ENCODE measurements around the gene LANCL1. TPM values are rescaled to one million over a fixed set of nuclear protein-coding genes. Genes with fewer than 3 reads are reported as not detected.

LANCL1 gene
- total and polyA plus RNA-seq, 12 donors = 7.7 to 62.2 (median 37.7) TPM

DNA sequence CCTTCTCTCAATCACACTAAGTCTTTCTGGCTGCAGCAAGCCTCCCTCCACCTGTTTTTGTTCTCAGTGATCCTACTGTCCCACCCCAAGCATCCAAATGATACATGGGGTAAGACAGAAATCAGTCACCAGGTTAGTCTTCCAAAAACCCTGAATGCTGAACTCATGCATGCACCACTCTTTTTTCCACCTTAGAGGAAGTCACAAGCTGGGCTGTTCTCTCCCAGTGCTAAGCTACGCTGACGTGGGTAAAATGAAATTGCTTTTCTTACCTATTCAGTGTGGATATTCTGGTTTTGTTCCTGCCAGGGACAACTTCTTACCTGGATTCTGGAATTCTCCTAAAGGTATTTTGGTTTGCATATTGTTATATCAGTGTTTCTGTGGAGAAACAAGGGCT lies 54.2 kb downstream of the LANCL1 start:
- no peaks in the 10 kb centered on the region for H3K4me1 ChIP-seq (replicated peaks in 1 of 2)
- 54 to 70% (median 66%) methylated on average over 2 of the region's 2 CpGs for WGBS, 4 donors
- no peak for DNase-seq
- no peaks in the 10 kb centered on the region for H3K36me3 ChIP-seq (replicated peaks in 1 of 2)
- intact Hi-C loops (cut with DNase I) = no loop called here
- peaks cover 0 to 11% (median 0%) of the 10 kb centered on the region in 3 donors for H3K9me3 ChIP-seq (replicated peaks in 1 of 3)
- H3K4me3 ChIP-seq = no peak overlapping the region
- no peak overlapping the region for H3K27ac ChIP-seq
- no peaks in the 10 kb centered on the region for H3K27me3 ChIP-seq
- TF ChIP-seq POLR2A (IDR thresholded peaks at IDR 0.05) = no peak
- TF ChIP-seq, protein P1, sequence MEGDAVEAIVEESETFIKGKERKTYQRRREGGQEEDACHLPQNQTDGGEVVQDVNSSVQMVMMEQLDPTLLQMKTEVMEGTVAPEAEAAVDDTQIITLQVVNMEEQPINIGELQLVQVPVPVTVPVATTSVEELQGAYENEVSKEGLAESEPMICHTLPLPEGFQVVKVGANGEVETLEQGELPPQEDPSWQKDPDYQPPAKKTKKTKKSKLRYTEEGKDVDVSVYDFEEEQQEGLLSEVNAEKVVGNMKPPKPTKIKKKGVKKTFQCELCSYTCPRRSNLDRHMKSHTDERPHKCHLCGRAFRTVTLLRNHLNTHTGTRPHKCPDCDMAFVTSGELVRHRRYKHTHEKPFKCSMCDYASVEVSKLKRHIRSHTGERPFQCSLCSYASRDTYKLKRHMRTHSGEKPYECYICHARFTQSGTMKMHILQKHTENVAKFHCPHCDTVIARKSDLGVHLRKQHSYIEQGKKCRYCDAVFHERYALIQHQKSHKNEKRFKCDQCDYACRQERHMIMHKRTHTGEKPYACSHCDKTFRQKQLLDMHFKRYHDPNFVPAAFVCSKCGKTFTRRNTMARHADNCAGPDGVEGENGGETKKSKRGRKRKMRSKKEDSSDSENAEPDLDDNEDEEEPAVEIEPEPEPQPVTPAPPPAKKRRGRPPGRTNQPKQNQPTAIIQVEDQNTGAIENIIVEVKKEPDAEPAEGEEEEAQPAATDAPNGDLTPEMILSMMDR (IDR thresholded peaks at IDR 0.05) = no peak

DNA sequence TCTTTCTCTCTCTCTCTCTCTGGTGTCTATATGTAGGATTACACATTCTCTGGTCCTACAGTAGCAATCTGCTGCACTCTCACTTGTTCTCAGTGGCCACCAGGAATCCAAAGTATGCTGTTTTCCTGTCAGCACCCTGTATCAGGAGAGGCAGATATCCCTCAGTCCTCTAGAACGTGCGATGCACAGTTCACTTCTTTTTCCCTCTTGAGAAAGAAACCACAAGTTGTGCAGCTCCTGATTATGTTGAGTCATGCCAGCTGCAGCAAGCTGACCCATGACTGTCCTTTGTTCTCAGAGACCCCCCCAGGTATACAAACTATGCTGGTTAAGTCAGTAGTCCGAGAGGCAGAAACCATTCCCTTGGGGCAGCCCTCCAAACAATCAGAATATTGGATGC lies 54.6 kb downstream of the LANCL1 start:
- H3K36me3 ChIP-seq (replicated peaks in 1 of 2) = no peaks in the 10 kb centered on the region
- peaks cover 0 to 7% (median 0%) of the 10 kb centered on the region in 3 donors for H3K9me3 ChIP-seq (replicated peaks in 1 of 3)
- intact Hi-C loops (cut with DNase I) = no loop called here
- H3K4me3 ChIP-seq = no peak overlapping the region
- TF ChIP-seq POLR2A (IDR thresholded peaks at IDR 0.05) = no peak
- TF ChIP-seq, protein P1 (IDR thresholded peaks at IDR 0.05) = no peak
- no peak for DNase-seq
- H3K4me1 ChIP-seq (replicated peaks in 1 of 2) = no peaks in the 10 kb centered on the region
- no peaks in the 10 kb centered on the region for H3K27me3 ChIP-seq
- WGBS, 4 donors = 22 to 43% (median 30%) methylated on average over 3 of the region's 3 CpGs
- no peak overlapping the region for H3K27ac ChIP-seq

DNA sequence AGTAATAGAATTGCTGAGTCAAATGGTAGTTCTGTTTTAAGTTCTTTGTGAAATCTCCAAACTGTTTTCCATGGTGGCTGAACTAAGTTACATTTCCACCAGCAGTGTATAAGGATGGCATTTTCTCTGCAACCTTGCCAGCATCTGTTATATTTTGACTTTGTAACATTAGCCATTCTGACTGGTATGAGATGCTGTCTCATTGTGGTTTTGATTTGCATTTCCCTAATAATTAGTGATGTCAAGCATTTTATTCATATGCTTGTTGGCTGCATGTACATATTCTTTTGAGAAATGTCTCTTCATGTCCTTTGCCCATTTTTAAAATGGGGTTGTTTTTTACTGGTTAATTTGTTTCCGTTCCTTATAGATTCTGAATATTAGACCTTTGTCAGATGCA lies 63.9 kb downstream of the LANCL1 start:
- no peak for DNase-seq
- Histone ChIP-seq H3K36me3 (replicated peaks in 1 of 2) (no peaks in the 10 kb centered on the region), H3K4me1 (replicated peaks in 1 of 2) (no peaks in the 10 kb centered on the region), H3K27me3 (no peaks in the 10 kb centered on the region), H3K4me3 (no peak overlapping the region), H3K9me3 (replicated peaks in 1 of 3) (no peaks in the 10 kb centered on the region), H3K27ac (no peak overlapping the region)
- intact Hi-C loops (cut with DNase I) = no loop called here
- TF ChIP-seq, protein P1 (IDR thresholded peaks at IDR 0.05) = no peak
- no peak for TF ChIP-seq POLR2A (IDR thresholded peaks at IDR 0.05)
- 83 to 93% (median 91%) methylated on average over 1 of the region's 1 CpG for WGBS, 4 donors

DNA sequence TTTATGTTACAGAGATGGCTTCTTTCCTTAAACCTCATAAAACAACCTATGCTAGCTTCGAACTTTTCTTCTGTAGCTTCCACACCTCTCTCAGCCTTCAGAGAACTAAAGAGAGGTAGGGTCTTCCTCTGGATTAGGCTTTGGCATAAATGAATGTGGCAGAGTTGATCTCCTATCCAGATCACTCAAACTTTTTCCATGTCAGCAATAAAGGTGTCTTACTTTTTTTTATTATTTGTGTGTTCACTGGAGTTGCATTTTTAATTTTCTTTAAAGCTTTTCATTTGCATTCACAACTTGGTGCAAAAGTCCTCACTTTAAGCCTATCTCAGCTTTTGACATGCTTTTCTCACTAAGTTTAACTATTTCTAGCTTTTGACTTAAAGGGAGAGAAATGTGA lies 66.0 kb downstream of the LANCL1 start:
- 50 to 67% (median 52%) methylated on average over 1 of the region's 1 CpG for WGBS, 4 donors
- Histone ChIP-seq H3K27me3 (no peaks in the 10 kb centered on the region), H3K4me3 (no peak overlapping the region), H3K9me3 (replicated peaks in 1 of 3) (no peaks in the 10 kb centered on the region), H3K36me3 (replicated peaks in 1 of 2) (no peaks in the 10 kb centered on the region), H3K27ac (no peak overlapping the region), H3K4me1 (replicated peaks in 1 of 2) (no peaks in the 10 kb centered on the region)
- TF ChIP-seq, protein P1 (IDR thresholded peaks at IDR 0.05) = no peak
- TF ChIP-seq POLR2A (IDR thresholded peaks at IDR 0.05) = no peak
- no peak for DNase-seq
- intact Hi-C loops (cut with DNase I) = no loop called here
